Uterus (tissue), 2 donors: ENCODE results near the gene C3orf38.

Experiments
- CTCF ChIP-seq, 4 experiments: fragments of 200-600 bp in 2 of 4; fragments of 450-650 bp in 2 of 4; sonication (generic) in 2 of 4; IDR thresholded peaks; one replicate each; pipeline ENCODE4 v1.5.1; 2016 to 2019; ENCODE audit warnings: antibody characterized with exemption in 4 of 4, mild to moderate bottlenecking in 2 of 4, moderate library complexity in 1 of 4
- POLR2A ChIP-seq, 2 donors: fragments of 450-650 bp; IDR thresholded peaks; one replicate each; pipeline ENCODE4 v1.6.1; 2016; ENCODE audit warnings: antibody characterized with exemption in 2 of 2, mild to moderate bottlenecking in 1 of 2, moderate library complexity in 1 of 2

GRCh38 chr3:88113311-88114162 lies 36.2 kb upstream of the C3orf38 start:
- peak; percentile 41 to 63 (median 58) for TF ChIP-seq CTCF (IDR thresholded peaks at IDR 0.05)
- TF ChIP-seq POLR2A (IDR thresholded peaks at IDR 0.05), result no peak
